Neutrophil (primary cell): ENCODE results near the gene CEP85L.

ENCODE experiments used
- H3K27ac ChIP-seq: fragments of 200-600 bp; sonication (generic); 2 replicates; pipeline ENCODE4 v1.5.1; 2016; ENCODE audit warnings: mild to moderate bottlenecking, moderate library complexity
- H3K27me3 ChIP-seq: fragments of 200-600 bp; sonication (generic); 2 replicates; pipeline ENCODE4 v1.6.0; 2016; ENCODE audit warnings: mild to moderate bottlenecking
- H3K36me3 ChIP-seq: fragments of 200-600 bp; sonication (generic); 2 replicates; pipeline ENCODE4 v1.5.1; 2017
- H3K4me1 ChIP-seq, 2 experiments: fragments of 200-600 bp in 1 of 2; sonication (generic) in 1 of 2; 1 replicate in 1 of 2; 2 replicates in 1 of 2; pipeline versions ENCODE4 v1.5.1 to v1.6.1; 2013 to 2016; ENCODE audit warnings: low read depth in 1 of 2, low read length in 1 of 2, mild to moderate bottlenecking in 1 of 2, moderate library complexity in 1 of 2; ENCODE audit not compliant: control insufficient read depth in 1 of 2, insufficient read depth in 1 of 2
- H3K4me3 ChIP-seq, 2 experiments: fragments of 200-600 bp in 1 of 2; sonication (generic) in 1 of 2; 1 replicate in 1 of 2; 2 replicates in 1 of 2; pipeline ENCODE4 v1.5.1; 2013 to 2016; ENCODE audit warnings: low read depth in 1 of 2, low read length in 1 of 2, mild to moderate bottlenecking in 1 of 2, moderate library complexity in 1 of 2
- H3K9me3 ChIP-seq: fragments of 200-600 bp; sonication (generic); 2 replicates; pipeline ENCODE4 v1.5.1; 2016
- TF ChIP-seq, protein P1 (sequence below): fragments of 200-600 bp; sonication (generic); IDR thresholded peaks from 2 replicates; pipeline ENCODE4 v1.5.1; 2016; ENCODE audit warnings: antibody characterized with exemption

Gene CEP85L

DNA sequence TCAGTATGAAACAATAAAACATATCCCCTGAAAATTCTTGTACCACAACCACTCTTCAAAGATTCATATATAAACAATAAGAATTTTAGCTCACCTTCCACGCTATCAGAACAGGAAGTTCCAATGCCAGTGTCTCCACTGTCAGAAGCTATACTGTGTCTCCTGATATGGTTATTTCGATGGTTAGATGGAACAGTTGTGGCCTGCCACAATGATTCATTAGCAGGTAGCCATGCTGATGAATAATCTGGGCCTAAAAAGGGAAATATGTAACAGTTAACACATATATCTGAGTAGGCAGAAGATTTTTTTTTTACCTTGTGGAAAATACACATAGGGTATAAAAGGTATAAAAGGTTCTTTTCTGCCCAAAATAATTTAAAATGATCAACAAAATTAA lies 19.0 kb downstream of the CEP85L start:
- no peaks in the 10 kb centered on the region for H3K4me1 ChIP-seq
- H3K9me3 ChIP-seq = no peaks in the 10 kb centered on the region
- no peaks in the 10 kb centered on the region for H3K27me3 ChIP-seq
- H3K27ac ChIP-seq = no peak overlapping the region
- no peak overlapping the region for H3K4me3 ChIP-seq
- no peaks in the 10 kb centered on the region for H3K36me3 ChIP-seq
- TF ChIP-seq, protein P1, sequence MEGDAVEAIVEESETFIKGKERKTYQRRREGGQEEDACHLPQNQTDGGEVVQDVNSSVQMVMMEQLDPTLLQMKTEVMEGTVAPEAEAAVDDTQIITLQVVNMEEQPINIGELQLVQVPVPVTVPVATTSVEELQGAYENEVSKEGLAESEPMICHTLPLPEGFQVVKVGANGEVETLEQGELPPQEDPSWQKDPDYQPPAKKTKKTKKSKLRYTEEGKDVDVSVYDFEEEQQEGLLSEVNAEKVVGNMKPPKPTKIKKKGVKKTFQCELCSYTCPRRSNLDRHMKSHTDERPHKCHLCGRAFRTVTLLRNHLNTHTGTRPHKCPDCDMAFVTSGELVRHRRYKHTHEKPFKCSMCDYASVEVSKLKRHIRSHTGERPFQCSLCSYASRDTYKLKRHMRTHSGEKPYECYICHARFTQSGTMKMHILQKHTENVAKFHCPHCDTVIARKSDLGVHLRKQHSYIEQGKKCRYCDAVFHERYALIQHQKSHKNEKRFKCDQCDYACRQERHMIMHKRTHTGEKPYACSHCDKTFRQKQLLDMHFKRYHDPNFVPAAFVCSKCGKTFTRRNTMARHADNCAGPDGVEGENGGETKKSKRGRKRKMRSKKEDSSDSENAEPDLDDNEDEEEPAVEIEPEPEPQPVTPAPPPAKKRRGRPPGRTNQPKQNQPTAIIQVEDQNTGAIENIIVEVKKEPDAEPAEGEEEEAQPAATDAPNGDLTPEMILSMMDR = no peak

DNA sequence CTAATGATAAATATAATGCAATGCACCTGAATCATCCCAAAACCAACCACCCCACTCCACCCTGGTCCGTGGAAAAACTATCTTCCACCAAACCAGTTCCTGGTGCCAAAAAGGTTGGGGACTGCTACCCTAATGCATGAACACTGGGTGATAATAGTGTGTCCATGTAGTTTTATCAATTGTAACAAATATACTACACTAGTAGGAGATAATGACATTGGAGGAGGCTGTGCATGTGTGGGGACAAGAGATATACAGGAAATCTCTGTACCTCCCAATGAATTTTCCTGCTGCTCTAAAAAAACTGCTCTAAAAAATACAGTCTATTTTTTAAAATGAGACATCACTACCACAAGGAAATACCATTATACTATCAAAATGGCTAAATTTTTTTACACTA lies 20.5 kb downstream of the CEP85L start:
- Histone ChIP-seq H3K27me3 (no peaks in the 10 kb centered on the region), H3K36me3 (no peaks in the 10 kb centered on the region), H3K4me1 (no peaks in the 10 kb centered on the region), H3K27ac (no peak overlapping the region), H3K9me3 (no peaks in the 10 kb centered on the region), H3K4me3 (no peak overlapping the region)
- TF ChIP-seq, protein P1 = no peak

DNA sequence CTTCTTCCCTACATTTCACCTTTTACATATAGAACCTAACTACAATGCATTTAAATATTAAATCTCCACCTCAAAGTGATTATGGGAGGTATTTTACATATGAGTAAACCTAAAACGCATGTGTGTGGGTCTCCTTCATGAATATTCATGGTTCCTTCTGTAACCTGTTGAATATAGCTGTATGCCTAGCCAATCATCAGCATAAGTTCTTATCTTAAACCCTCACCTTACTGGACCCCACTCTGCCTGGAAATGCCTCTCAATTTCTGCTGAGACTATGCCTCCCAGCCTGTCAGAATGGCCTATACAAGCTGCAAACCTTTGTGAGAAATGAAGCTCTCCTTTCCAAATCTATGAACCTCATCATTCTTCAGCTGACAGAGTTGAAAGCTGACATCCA lies 21.3 kb downstream of the CEP85L start:
- Histone ChIP-seq H3K27ac (no peak overlapping the region), H3K36me3 (no peaks in the 10 kb centered on the region), H3K4me1 (no peaks in the 10 kb centered on the region), H3K4me3 (no peak overlapping the region), H3K9me3 (no peaks in the 10 kb centered on the region), H3K27me3 (no peaks in the 10 kb centered on the region)
- TF ChIP-seq, protein P1 = no peak

DNA sequence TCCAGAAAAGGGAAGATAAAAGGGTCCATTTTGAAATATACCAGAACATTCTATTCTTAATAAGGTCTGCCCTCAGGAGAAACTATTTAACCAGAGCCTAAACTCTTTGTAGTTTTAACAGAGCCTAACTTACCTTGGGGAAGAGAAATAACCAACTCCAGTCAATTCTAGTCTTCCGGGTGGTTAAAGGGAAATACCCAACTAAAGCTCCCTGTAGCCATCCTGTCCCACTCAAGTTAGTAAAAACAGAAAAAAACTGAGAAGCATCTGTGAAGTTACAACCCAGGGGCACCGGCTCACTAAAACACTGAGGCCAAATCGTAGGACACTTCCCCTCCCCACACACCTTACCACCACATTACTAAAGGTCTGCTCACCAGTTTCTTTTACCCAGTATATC lies 23.7 kb downstream of the CEP85L start:
- TF ChIP-seq, protein P1 = no peak
- Histone ChIP-seq H3K27me3 (no peaks in the 10 kb centered on the region), H3K36me3 (no peaks in the 10 kb centered on the region), H3K9me3 (no peaks in the 10 kb centered on the region), H3K27ac (no peak overlapping the region), H3K4me3 (no peak overlapping the region), H3K4me1 (no peaks in the 10 kb centered on the region)

DNA sequence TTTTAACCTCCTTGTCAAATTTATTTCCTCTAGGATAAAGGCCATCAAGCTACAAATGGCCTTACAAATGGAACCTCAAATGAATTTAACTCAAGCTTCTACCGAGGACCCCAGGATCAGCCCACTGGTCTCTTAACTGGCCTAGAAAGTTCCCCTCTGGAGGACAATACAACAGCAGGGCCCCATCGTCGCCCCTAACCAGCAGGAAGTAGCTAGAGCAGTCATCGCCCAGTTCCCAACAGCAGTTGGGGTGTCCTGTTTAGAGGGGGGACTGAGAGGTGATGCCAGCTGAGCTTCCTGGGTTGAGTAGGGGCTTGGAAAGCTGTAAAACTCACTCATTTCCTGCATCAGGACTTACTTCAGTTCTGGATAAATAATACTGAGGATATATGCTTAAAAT lies 25.6 kb downstream of the CEP85L start:
- H3K36me3 ChIP-seq = no peaks in the 10 kb centered on the region
- no peaks in the 10 kb centered on the region for H3K4me1 ChIP-seq
- H3K9me3 ChIP-seq = no peaks in the 10 kb centered on the region
- H3K4me3 ChIP-seq = no peak overlapping the region
- TF ChIP-seq, protein P1 = no peak
- H3K27ac ChIP-seq = no peak overlapping the region
- H3K27me3 ChIP-seq = no peaks in the 10 kb centered on the region
